Fibroblast of skin of right biceps (primary cell): ENCODE results near the gene KRTAP2-1.
"Not testable (repeated sequence)": the region's sequence is repeated elsewhere in the genome, so short reads cannot be mapped to it uniquely, and the experiment has no call there.

Source experiments
- DNase-seq: peaks from one replicate; pipeline ENCODE4 v3.0.0-alpha.2; 2013

Gene KRTAP2-1

GRCh38 chr17:41010441-41010840, 36.7 kb downstream of the KRTAP2-1 start:
- DNase-seq, result no peak

DNA sequence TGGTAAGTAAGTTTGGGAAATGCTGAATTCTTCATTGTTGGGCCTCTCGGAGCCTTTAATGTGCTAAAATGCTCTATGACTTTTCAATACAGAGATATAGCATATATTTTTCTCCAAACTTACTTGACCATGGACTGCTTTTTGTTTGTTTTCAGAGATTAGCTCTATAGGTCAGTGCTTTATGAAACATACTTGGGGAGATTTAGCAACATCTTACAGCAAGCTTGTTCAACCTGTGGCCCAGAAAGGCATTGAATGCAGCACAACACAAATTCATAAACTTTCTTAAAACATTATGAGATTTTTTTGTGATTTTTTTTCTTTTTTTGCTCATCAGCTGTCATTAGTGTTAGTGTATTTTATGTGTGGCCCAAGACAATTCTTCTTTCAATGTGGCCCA, 37.2 kb downstream of the KRTAP2-1 start:
- DNase-seq, result no peak

DNA sequence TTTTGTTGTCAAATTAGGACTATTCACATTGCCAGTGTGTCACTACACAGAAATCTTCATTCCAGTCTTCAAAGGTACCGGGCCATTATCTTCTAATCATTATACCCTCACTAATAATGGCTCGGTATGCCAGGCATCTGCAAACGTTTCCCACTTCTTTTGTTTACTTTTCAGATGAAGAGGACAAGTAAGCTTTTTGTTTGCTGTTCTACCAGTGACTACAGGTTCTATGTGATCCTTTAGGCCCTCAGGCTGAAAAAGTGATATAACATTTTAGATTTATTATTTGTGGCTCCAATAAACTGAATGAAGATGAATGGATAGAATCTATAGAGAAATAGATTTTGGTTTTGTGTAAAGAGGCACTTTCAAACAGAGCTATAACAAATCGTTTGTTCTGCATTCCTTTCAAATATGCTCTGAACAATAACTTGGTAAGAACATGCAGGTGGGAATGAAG, 37.8 kb downstream of the KRTAP2-1 start:
- DNase-seq, result no peak

DNA sequence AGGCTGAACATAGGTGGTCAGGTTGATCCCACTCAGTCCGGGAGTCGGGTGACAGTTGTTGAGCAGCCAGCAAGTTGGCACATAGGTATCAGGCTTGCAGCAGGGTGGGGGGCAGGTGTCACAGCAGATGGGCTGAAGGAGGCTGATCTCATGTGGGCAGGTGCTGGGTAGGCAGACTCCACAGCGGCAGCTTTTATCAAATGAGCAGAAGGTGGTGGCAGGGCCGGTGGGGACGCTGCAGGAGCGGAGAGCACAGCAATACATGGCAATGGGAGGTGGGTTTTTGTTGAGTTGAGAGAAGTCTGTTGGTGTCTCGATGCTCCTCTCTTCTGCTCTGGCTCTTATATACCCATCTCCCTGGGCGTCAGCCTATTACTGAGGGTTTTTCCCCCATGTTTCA, 38.3 kb downstream of the KRTAP2-1 start, which contains the start of gene KRTAP3-1:
KRTAP3-1 (minus strand) TSS at position 318 of the 400 bp plus-strand sequence; CDS start at position 264, 54 bp downstream.
- DNase-seq, result no peak

- no peak for DNase-seq
These were observed 42.7 kb downstream of the KRTAP2-1 start for GRCh38 chr17:41004397-41004796.

DNA sequence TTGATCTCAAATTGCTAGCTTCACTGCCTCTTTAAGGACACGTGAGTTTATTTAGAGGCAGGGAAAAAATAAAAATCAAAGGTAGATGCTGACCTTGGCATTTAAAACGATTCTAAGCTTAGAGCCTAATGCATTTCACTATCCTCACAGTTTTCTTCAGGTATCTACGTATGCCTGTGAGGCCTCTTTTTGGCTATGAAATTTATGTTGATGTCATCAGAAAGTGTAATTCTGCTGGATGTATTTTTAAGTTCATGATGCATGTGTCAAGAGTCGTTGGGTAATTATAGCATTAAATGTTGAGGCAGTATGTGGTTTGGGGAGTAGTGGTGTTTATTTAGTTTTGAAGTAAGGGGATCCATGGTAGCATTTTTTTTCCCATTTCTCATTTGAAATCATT, 43.2 kb downstream of the KRTAP2-1 start:
- DNase-seq, result no peak

DNA sequence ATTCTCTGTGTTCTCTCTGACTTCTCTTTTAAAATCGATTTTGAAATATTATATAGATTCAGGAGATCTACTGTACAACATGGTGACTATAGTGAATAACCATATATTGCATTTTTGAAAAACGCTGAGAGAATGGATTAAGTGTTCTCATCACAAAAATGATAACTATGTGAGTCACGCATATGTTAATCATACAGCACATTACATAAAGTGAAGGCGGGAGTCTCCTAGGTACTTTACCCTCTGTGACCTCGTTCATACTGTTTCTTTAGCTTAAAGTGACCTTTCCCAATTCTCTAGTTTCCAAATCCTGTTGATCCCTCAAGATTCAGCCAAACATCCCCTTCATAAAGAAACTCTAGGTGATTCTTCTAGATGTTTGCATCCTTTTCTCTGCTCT, 44.3 kb downstream of the KRTAP2-1 start:
- DNase-seq, result peak; percentile 49

GRCh38 chr17:41001795-41002194, 45.3 kb downstream of the KRTAP2-1 start:
- no peak for DNase-seq

DNA sequence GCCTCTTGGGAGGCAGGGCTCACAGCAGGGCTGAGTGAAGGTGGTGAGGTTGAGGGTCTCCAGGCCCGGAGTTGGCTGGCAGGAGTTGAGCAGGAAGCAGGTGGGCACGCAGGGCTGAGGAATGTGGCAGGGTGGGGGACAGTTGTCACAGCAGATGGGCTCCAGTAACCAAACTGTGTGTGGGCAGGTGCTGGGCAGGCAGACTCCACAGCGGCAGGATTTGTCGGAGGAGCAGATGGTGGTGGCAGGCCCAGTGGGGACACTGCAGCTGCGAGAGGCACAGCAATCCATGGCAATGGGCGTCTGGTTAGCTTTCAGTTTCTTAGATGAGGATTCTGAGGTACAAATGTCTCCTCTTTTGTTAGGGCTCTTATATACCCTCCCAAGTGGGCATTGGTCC, 47.6 kb downstream of the KRTAP2-1 start, which contains the start of gene KRTAP3-2:
KRTAP3-2 (minus strand) TSS at position 344 of the 400 bp plus-strand sequence; CDS start at position 291, 53 bp downstream.
- DNase-seq, result not testable (repeated sequence)

DNA sequence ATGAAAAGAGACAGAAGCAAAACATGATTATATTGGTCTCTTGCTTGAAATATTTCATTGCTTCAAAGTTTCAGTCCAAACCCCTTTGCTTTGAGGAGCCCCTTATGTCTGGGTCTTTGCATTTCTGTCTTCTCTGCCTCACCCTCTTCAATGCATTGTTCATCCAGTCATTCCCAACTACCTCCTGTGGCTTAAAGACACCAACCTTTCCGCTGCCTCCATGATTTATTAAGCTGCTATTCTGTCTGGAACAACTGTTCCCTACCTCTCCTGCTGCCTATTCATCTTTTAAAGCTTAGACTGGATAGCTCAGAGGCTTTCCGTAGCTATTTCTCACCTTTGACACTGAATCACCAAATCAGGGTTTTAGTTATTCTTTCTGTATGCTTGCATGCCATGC, 49.8 kb downstream of the KRTAP2-1 start:
- no peak for DNase-seq

GRCh38 chr17:40996829-40997228, 50.3 kb downstream of the KRTAP2-1 start:
- no peak for DNase-seq
